ENCODE results near the gene ERI3. TPM values are rescaled to one million over a fixed set of nuclear protein-coding genes. Genes with fewer than 3 reads are reported as not detected.

The ERI3 gene
- polyA plus RNA-seq, 3 donors: 84.4 to 90.2 (median 86.8) TPM

- no peak for DNase-seq (ENCODE audit: low read depth in 3 of 3, low spot score in 2 of 3)
Observed at GRCh38 chr1:44289530-44289929, 65.5 kb downstream of the ERI3 start.

- DNase-seq (ENCODE audit: low read depth in 3 of 3, low spot score in 2 of 3): no peak
Observed at GRCh38 chr1:44288883-44289282, 66.2 kb downstream of the ERI3 start.

DNA sequence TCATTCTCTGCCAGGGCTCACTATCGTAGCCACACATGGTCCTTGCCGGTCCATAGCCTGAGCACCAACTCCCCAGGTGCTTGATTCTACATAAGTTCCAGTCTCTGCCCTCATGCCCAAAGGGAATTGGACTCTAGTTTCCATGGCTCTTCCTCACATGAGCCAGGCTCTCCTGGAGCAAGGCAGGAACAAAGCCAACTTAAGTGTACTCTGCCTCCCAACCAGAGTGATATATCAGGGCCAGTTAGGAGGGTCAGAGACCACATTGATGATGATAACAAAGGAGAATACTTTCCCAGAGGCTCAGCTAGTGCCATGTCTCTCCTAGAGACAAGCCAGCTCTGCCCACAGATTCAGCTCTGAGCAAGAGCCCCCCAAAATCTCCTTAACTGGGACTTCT, 70.9 kb downstream of the ERI3 start:
- DNase-seq (ENCODE audit: low read depth in 3 of 3, low spot score in 2 of 3): no peak

- no peak for DNase-seq (ENCODE audit: low read depth in 3 of 3, low spot score in 2 of 3)
Observed at GRCh38 chr1:44283524-44284173, 71.4 kb downstream of the ERI3 start.

DNA sequence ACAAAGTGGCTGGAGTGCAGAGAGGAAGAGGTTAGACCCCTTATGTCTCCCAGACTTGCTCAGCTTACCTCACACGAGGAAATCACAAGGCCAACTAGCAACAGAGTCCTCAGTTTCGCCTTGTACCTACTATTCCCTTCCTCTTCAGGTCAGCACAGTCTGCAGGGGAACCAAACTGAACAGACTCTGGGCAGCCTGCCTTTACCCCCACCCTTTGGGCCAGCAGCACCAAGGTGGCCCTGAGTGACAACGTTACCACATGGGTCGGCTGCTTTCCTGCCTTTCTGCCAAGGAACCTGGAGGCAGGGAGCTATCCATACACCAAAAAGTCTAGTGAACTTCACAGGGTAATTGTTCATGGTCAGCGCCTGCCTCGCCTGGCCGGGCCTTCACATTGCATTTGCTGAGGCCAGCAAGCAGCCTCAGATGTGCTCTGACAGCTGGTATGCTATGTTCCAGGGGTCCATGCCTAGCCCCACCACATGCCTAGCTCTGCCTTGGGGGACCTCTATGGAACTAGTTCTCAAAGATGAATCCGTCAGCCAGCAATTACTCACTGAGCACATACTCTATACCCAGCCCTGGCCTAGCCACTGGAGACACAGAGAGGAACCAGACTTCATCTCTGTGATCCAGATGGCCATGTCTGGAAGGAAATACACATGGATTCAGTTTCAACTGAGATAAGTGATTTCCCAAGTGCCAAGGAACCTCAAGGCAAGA, 72.2 kb downstream of the ERI3 start:
- DNase-seq (ENCODE audit: low read depth in 3 of 3, low spot score in 2 of 3): no peak

DNA sequence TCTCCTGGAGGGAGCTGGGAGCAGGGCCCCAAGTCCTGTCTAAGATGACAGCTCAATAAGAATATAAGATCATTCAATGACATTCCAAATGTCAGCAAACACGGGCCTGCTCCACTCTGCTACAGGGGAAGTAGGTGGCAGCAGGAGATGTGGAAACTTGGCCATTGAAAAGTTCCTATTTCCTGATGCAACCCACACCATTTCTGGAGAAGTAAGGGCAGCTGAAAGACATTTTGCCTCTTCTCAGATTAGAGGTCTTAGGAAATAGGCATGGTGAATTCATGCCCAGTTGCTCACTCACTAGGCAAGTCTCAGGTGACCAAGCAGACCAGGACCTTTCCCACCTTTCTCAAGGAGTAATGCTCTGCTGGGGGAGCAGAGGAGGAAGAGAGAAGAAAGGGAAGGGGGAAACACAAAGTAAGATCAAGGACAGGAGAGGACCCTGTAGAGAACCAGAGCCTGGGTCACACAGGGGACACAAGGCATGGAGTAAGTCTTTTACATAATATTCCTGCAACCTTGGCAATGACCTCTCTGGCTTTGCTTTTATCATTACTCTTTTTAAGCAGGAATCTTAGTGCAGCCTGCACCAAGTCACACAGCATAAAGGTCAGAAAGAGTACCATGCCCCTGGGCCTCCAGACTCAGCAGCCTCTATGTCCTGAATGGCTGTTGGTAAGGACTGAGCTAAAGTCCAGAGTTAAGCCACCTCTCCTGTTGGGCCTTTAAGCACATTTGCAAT, 72.9 kb downstream of the ERI3 start:
- no peak for DNase-seq (ENCODE audit: low read depth in 3 of 3, low spot score in 2 of 3)

GRCh38 chr1:44276901-44277300, 78.2 kb downstream of the ERI3 start:
- DNase-seq (ENCODE audit: low read depth in 3 of 3, low spot score in 2 of 3): no peak

GRCh38 chr1:44275991-44276405, 79.1 kb downstream of the ERI3 start:
- no peak for DNase-seq (ENCODE audit: low read depth in 3 of 3, low spot score in 2 of 3)

GRCh38 chr1:44275296-44275962, 79.6 kb downstream of the ERI3 start:
- no peak for DNase-seq (ENCODE audit: low read depth in 3 of 3, low spot score in 2 of 3)

GRCh38 chr1:44273560-44274350, 81.3 kb downstream of the ERI3 start:
- no peak for DNase-seq (ENCODE audit: low read depth in 3 of 3, low spot score in 2 of 3)

GRCh38 chr1:44272992-44273391, 82.1 kb downstream of the ERI3 start:
- no peak for DNase-seq (ENCODE audit: low read depth in 3 of 3, low spot score in 2 of 3)

- DNase-seq (ENCODE audit: low read depth in 3 of 3, low spot score in 2 of 3): no peak
Observed at GRCh38 chr1:44271646-44272045, 83.4 kb downstream of the ERI3 start.

DNA sequence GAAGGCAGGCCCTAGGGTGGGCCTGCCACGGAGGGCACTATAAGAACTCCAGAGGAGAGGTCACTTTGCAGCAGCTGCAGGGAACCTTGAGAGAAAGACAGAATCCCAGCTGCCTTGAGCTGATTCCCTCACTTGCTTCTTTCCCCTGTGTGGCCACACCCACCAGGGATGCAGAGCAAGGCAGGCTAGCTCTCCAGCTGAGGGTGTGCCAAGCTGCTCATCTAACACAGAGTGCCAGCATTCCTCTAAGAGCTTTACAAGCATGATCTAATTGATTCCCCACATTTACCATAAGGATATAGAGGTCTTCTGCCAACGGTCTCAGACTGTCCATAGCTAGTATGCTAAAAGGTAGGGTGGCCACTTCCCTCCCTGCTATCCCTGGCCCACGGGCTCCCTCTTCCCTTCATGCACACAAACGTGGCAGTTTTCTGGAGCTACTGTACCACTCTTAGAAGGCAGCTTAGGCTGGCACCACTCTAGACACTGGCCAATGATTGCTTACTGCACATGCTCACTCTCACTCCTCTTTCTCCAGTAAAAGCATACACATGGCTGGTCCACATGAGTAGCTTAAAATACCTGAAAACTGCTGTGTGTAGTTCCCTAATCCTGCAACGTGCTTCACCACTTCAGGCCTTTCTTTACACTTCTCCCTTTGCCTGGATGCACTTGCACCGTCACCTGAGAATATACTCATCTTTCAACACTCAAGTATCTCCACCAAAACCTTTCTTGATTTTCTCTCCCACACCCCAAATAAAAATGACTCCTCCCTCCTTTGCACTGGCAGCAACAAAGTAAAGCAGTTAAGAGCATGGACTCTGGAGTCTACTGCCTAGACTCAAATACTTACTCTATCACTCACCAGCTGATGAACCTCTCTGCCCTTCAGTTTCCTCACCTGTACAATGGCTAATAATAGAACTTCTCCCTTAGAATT, 84.1 kb downstream of the ERI3 start:
- DNase-seq (ENCODE audit: low read depth in 3 of 3, low spot score in 2 of 3): no peak

- no peak for DNase-seq (ENCODE audit: low read depth in 3 of 3, low spot score in 2 of 3)
Observed at GRCh38 chr1:44268054-44268453, 87.0 kb downstream of the ERI3 start.

DNA sequence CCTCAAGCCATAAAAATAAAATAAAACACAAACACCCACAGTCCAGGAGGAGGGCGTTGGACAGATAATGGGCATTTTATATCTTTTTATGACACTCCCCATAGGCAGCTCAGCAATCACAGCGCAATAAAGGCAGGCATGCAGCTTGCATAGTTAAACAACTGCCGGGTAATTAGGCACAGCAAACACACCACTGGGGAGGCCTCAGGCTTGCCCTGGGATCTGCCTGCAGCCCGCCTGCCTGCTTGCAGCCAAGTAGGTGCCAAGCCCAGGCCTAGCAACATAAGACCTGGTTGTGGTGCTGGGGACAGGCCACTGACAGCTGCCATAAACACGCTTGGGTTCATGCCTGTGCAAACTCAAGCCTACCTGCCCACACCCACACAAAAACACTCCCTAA, 87.6 kb downstream of the ERI3 start:
- no peak for DNase-seq (ENCODE audit: low read depth in 3 of 3, low spot score in 2 of 3)

DNA sequence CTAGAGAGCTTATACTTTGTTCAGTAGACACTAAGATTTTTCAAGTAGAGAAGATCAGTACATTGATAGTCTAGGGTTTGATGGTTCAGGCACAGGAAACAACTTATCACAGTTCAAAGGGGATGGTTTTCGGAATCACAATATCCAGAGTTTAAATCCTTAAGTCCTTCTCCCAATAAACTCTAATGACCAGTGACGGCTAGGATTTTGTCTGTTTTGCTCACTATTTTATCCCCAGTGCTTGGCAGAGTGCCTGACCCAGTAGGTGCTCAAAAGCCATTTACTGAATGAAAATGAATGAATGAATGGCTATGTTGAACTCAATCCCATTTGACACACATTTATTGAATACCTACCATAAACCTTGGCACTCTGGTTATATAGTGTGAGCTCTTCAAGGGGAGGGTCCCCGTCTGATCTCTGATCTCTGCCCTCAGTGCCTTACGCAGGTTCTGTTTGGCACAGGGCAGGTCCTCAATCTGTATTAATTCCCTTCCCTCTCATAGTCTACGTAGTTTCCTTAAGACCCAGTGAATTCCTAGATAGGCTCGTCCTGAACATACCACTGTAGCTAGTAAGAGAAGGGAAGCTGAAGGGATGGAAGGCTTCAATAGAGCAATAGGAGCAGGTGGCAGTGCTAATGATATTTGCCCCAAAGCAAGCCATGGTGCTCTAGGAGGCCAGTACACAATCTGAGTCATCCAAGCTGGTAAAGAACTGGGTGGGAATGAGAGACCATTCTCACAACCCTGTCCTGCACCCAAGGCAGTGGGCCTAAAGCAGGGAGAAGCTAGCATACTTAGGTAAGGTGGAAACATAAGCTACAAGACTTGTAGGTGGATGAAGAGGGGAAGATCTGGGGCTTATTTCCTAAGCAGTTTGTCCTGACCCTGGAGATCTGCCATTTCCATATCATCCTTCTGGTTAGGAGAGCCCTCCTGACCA, 88.4 kb downstream of the ERI3 start:
- no peak for DNase-seq (ENCODE audit: low read depth in 3 of 3, low spot score in 2 of 3)

DNA sequence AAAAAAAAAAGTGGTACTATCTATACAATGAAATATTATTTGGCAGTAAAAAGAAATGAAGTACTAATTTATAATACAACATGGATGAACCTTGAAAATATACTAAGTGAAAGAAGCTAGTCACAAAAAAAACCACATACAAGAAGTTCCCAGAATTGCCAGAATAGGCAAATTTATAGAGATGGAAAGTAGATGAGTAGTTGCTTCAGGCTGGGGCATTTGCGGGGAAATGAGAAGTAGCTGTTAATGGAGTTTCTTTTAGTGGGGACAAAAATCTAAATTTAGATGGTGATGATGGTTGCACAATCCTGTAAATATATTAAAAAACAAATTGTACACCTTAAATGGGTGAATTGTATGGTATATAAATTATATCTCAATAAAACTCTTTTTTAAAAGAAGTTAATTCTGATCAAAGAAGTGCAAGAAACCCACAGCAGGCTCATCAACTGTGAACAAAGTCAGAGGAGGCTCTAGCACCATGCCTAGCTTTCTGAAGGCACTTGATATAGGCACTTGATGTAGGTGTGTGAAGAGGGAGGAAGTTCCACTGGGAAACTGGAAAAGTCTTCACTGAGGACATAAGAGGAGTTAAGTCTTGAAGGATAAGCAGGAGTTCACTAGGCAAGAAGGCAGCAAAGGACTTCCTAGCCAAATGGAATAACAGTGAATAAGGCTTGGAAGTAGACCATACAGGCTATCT, 89.2 kb downstream of the ERI3 start:
- no peak for DNase-seq (ENCODE audit: low read depth in 3 of 3, low spot score in 2 of 3)

DNA sequence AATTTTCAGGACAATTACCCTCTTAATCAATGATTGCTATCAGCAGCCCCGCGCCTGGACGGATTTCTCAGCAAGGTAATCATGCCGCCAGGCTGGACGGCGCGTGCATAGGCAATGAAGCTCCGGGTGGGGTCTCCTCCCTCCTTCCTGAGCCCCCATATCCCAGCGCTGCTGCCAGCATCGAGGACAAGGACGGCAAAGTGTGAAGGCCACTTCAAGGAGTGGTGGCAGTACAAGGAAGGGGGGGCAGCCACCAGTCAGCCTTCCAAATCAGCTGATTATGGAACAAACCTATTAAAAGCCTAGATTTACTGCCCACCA, 90.6 kb downstream of the ERI3 start:
- no peak for DNase-seq (ENCODE audit: low read depth in 3 of 3, low spot score in 2 of 3)

Measured in right renal cortex interstitium (tissue), 3 donors.